HepG2 (cell line): ENCODE data around the gene TRIM54.

Experiments
- ETV6 ChIP-seq: sonication (generic); formaldehyde crosslinking; conservative IDR thresholded peaks from 2 replicates; pipeline ENCODE4 v1.4.0; 2020; ENCODE audit warnings: missing genetic modification reagents
- GTF2F1 ChIP-seq: fragments of 150-350 bp; IDR thresholded peaks from 2 replicates; pipeline ENCODE4 v1.6.1; 2014; ENCODE audit warnings: low read length
- NR2F1 ChIP-seq, 2 experiments: fragments of 450-650 bp in 1 of 2; formaldehyde crosslinking in 1 of 2; IDR thresholded peaks; 2 replicates each; pipeline versions ENCODE4 v1.5.0 to v1.6.1; 2016 to 2020; ENCODE audit warnings: mild to moderate bottlenecking in 1 of 2, missing compliant biosample characterization in 1 of 2, missing genetic modification reagents in 1 of 2, moderate library complexity in 1 of 2
- NR3C1 ChIP-seq: sonication (generic); formaldehyde crosslinking; IDR thresholded peaks from 2 replicates; pipeline ENCODE4 v1.4.0; 2020; ENCODE audit warnings: missing genetic modification reagents
- RAD51 ChIP-seq: fragments of 450-650 bp; IDR thresholded peaks from 2 replicates; pipeline ENCODE4 v1.6.1; 2016; ENCODE audit warnings: borderline replicate concordance
- SMC3 ChIP-seq: IDR thresholded peaks from 2 replicates; pipeline ENCODE4 v1.6.1; 2011; ENCODE audit warnings: low read length, improper control_type of control experiment
- SRF ChIP-seq: IDR thresholded peaks from 2 replicates; pipeline ENCODE4 v1.6.1; 2011; ENCODE audit warnings: mild to moderate bottlenecking, low read depth, low read length, moderate library complexity
- TAF1 ChIP-seq: sonication (generic); formaldehyde crosslinking; IDR thresholded peaks from 2 replicates; pipeline ENCODE4 v1.4.0; 2020; ENCODE audit warnings: missing genetic modification reagents
- TGIF2 ChIP-seq: IDR thresholded peaks from 2 replicates; pipeline ENCODE4 v1.6.1; 2016; ENCODE audit warnings: control low read depth, missing compliant biosample characterization
- THAP7 ChIP-seq: sonication (generic); formaldehyde crosslinking; IDR thresholded peaks from 2 replicates; pipeline ENCODE4 v1.8.1; 2023; ENCODE audit warnings: mild to moderate bottlenecking, missing genetic modification reagents
- ZBTB3 ChIP-seq: sonication (generic); formaldehyde crosslinking; IDR thresholded peaks from 2 replicates; pipeline ENCODE4 v1.4.0; 2020; ENCODE audit warnings: low read depth, mild to moderate bottlenecking, moderate library complexity, missing genetic modification reagents, borderline replicate concordance
- ZC3H4 ChIP-seq: sonication (generic); formaldehyde crosslinking; IDR thresholded peaks from 2 replicates; pipeline ENCODE4 v1.4.0; 2020; ENCODE audit warnings: missing genetic modification reagents, borderline replicate concordance
- ZNF430 ChIP-seq: sonication (generic); formaldehyde crosslinking; IDR thresholded peaks from 2 replicates; pipeline ENCODE4 v1.9.0; 2021; ENCODE audit warnings: mild to moderate bottlenecking, missing genetic modification reagents

- no peak for TF ChIP-seq TAF1 (CRISPR knock-in tag)
- no peak for TF ChIP-seq SRF
- no peak for TF ChIP-seq NR3C1
- TF ChIP-seq RAD51 = no peak
- TF ChIP-seq NR2F1 (CRISPR knock-in tag; IDR thresholded peaks at IDR 0.05) = no peak
- TF ChIP-seq SMC3 = no peak
- TF ChIP-seq ZNF430 = no peak
- no peak for TF ChIP-seq ZBTB3 (CRISPR knock-in tag)
- TF ChIP-seq THAP7 (CRISPR knock-in tag) = no peak
- no peak for TF ChIP-seq GTF2F1
- no peak for TF ChIP-seq ZC3H4 (CRISPR knock-in tag)
- TF ChIP-seq TGIF2 (CRISPR knock-in tag) = no peak
- TF ChIP-seq ETV6 (CRISPR knock-in tag) = no peak
Measured at GRCh38 chr2:27297195-27297594, 15.0 kb downstream of the TRIM54 start.
